Hippocampal formation (tissue), 2 donors: ENCODE results near the gene GRIA1.

Experiments
- DNase-seq, 2 donors: peaks; one replicate each; lab custom pipeline; 2025; lab: John Stamatoyannopoulos, UW

GRIA1 gene

GRCh38 chr5:153610811-153611210 is 120.3 kb downstream of the GRIA1 start:
- DNase-seq = no peak

- no peak for DNase-seq
These were observed 122.7 kb downstream of the GRIA1 start for GRCh38 chr5:153613144-153613543.

GRCh38 chr5:153613672-153614071 is 123.2 kb downstream of the GRIA1 start:
- no peak for DNase-seq

GRCh38 chr5:153617190-153617589 is 126.7 kb downstream of the GRIA1 start:
- no peak for DNase-seq

- DNase-seq = no peak
These were observed 127.8 kb downstream of the GRIA1 start for GRCh38 chr5:153618307-153618706.

- DNase-seq = no peak
These were observed 128.4 kb downstream of the GRIA1 start for GRCh38 chr5:153618867-153619266.

GRCh38 chr5:153619771-153620170 is 129.3 kb downstream of the GRIA1 start:
- DNase-seq = no peak

- DNase-seq = no peak
These were observed 132.7 kb downstream of the GRIA1 start for GRCh38 chr5:153623124-153623523.

GRCh38 chr5:153623751-153624450 is 133.4 kb downstream of the GRIA1 start:
- no peak for DNase-seq

GRCh38 chr5:153624451-153624765 is 133.9 kb downstream of the GRIA1 start:
- DNase-seq = no peak

GRCh38 chr5:153625826-153626354 is 135.4 kb downstream of the GRIA1 start:
- DNase-seq = no peak

- DNase-seq = no peak
These were observed 136.4 kb downstream of the GRIA1 start for GRCh38 chr5:153626836-153627235.

- peak; percentile 29 to 32 for DNase-seq
These were observed 138.8 kb downstream of the GRIA1 start for GRCh38 chr5:153629027-153629895.

- DNase-seq = no peak
These were observed 140.1 kb downstream of the GRIA1 start for GRCh38 chr5:153630546-153630945.

GRCh38 chr5:153632748-153633290 is 142.3 kb downstream of the GRIA1 start:
- DNase-seq = no peak

- no peak for DNase-seq
These were observed 146.4 kb downstream of the GRIA1 start for GRCh38 chr5:153636670-153637451.

GRCh38 chr5:153640293-153640692 is 149.8 kb downstream of the GRIA1 start:
- no peak for DNase-seq

GRCh38 chr5:153641183-153641688 is 150.8 kb downstream of the GRIA1 start:
- no peak for DNase-seq

- no peak for DNase-seq
These were observed 164.2 kb downstream of the GRIA1 start for GRCh38 chr5:153654504-153655200.

GRCh38 chr5:153655201-153655510 is 164.7 kb downstream of the GRIA1 start:
- DNase-seq = no peak

- no peak for DNase-seq
These were observed 167.7 kb downstream of the GRIA1 start for GRCh38 chr5:153658149-153658548.
